Measurements from ENCODE around the gene ORC3.

- TF ChIP-seq, protein P1, sequence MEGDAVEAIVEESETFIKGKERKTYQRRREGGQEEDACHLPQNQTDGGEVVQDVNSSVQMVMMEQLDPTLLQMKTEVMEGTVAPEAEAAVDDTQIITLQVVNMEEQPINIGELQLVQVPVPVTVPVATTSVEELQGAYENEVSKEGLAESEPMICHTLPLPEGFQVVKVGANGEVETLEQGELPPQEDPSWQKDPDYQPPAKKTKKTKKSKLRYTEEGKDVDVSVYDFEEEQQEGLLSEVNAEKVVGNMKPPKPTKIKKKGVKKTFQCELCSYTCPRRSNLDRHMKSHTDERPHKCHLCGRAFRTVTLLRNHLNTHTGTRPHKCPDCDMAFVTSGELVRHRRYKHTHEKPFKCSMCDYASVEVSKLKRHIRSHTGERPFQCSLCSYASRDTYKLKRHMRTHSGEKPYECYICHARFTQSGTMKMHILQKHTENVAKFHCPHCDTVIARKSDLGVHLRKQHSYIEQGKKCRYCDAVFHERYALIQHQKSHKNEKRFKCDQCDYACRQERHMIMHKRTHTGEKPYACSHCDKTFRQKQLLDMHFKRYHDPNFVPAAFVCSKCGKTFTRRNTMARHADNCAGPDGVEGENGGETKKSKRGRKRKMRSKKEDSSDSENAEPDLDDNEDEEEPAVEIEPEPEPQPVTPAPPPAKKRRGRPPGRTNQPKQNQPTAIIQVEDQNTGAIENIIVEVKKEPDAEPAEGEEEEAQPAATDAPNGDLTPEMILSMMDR (conservative IDR thresholded peaks at IDR 0.05; ENCODE audit: low read depth, low read length), result no peak
- TF ChIP-seq EZH2 (IDR thresholded peaks at IDR 0.05; ENCODE audit: borderline replicate concordance, low read depth, low read length, poor library complexity, severe bottlenecking), result no peak
Observed at GRCh38 chr6:87668013-87668412, 78.1 kb downstream of the ORC3 start.
